OCI-LY7 (cell line): Measurements from ENCODE around the gene PSMG3.

Experiments used
- CTCF ChIP-seq: fragments of 200-600 bp; sonication (generic); conservative IDR thresholded peaks from 2 replicates; pipeline ENCODE4 v1.5.1; 2014; ENCODE audit warnings: mild to moderate bottlenecking, antibody characterized with exemption, low read length, moderate library complexity, mixed read lengths
- EZH2phosphoT487 ChIP-seq: fragments of 200-600 bp; sonication (generic); IDR thresholded peaks from 2 replicates; pipeline ENCODE4 v1.6.1; 2018; ENCODE audit warnings: low read depth, borderline replicate concordance, mild to moderate bottlenecking, mixed run types, antibody characterized with exemption, low read length, moderate library complexity, mixed read lengths

DNA sequence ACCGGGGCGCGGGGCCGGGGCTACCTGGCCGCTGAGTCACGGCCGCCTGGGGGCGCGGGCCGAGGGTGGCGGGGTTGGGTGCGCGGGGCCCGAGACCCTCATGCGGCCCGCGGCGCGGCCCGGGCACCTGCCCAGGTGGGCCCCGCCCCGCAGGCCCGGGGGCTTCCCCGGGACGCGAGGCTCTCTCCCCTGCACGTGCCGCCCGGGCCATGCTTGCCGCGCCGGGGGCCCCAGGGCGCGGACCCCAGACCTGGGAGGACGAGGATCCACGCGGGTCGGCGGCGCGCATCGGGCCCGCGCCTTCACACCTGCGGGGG is 38.9 kb downstream of the PSMG3 start:
- TF ChIP-seq CTCF (no peak), EZH2phosphoT487 (no peak)
